Neural crest cell (in vitro differentiated cells): ENCODE results near the gene HMGB3. TPM values are rescaled to one million over a fixed set of nuclear protein-coding genes. Genes with fewer than 3 reads are reported as not detected.
"Not testable (repeated sequence)": the region's sequence is repeated elsewhere in the genome, so short reads cannot be mapped to it uniquely, and the experiment has no call there.

ENCODE experiments used
- DNase-seq: peaks from one replicate; pipeline ENCODE4 v3.0.0; 2021; ENCODE audit warnings: low read depth, mixed read lengths, low spot score
- H3K27ac Mint-ChIP-seq: one replicate; pipeline ENCODE4 v1.8.0; 2021; ENCODE audit warnings: mild to moderate bottlenecking, mixed read lengths; ENCODE audit not compliant: unreplicated experiment
- H3K27me3 Mint-ChIP-seq: 2 replicates; pipeline ENCODE4 v1.8.0; 2021; ENCODE audit warnings: low read depth, mild to moderate bottlenecking, mixed read lengths
- H3K36me3 Mint-ChIP-seq: 2 replicates; pipeline ENCODE4 v1.8.0; 2021; ENCODE audit warnings: low read depth, mild to moderate bottlenecking, mixed read lengths
- H3K4me1 Mint-ChIP-seq: 2 replicates; pipeline ENCODE4 v1.8.0; 2021; ENCODE audit warnings: mixed read lengths
- H3K4me3 Mint-ChIP-seq: one replicate; pipeline ENCODE4 v1.8.0; 2021; ENCODE audit warnings: mild to moderate bottlenecking, mixed read lengths
- H3K9me3 Mint-ChIP-seq: 2 replicates; pipeline ENCODE4 v1.8.0; 2021; ENCODE audit warnings: mixed read lengths
- CTCF ChIP-seq: fragments of 200-600 bp; sonication (generic); conservative IDR thresholded peaks from 2 replicates; pipeline ENCODE4 v1.5.0; 2021; ENCODE audit warnings: antibody characterized with exemption, mild to moderate bottlenecking
- total RNA-seq: library from RNA; stranded (reverse); gene quantifications from 2 replicates; pipeline ENCODE4 v1.2.1, GENCODE V29; 2021

HMGB3 gene
- total RNA-seq, 1 donor from 2014 or later: 275 TPM

GRCh38 chrX:150984169-150984824 lies 1.2 kb downstream of the HMGB3 start:
- Mint-ChIP-seq H3K9me3 (no peaks in the 10 kb centered on the region), H3K4me1 (peaks cover 14% of the 10 kb centered on the region), H3K27me3 (peaks cover 9% of the 10 kb centered on the region), H3K36me3 (peaks cover 23% of the 10 kb centered on the region), H3K27ac (peak overlapping the region; percentile 91), H3K4me3 (peak overlapping the region; percentile 91)
- TF ChIP-seq CTCF: no peak
- DNase-seq: no peak

- not testable (repeated sequence) for H3K4me3 Mint-ChIP-seq, H3K27me3 Mint-ChIP-seq, H3K9me3 Mint-ChIP-seq, DNase-seq, H3K27ac Mint-ChIP-seq
- Mint-ChIP-seq H3K4me1 (peaks cover 14% of the 10 kb centered on the region), H3K36me3 (peaks cover 31% of the 10 kb centered on the region)
Measured at GRCh38 chrX:150987687-150988086, 4.6 kb downstream of the HMGB3 start.

GRCh38 chrX:150989420-150989819 lies 6.3 kb downstream of the HMGB3 start:
- Mint-ChIP-seq H3K9me3 (no peaks in the 10 kb centered on the region), H3K27ac (no peak overlapping the region), H3K4me3 (peak overlapping the region; percentile 64), H3K36me3 (peaks cover 31% of the 10 kb centered on the region), H3K27me3 (peaks cover 4% of the 10 kb centered on the region), H3K4me1 (peaks cover 14% of the 10 kb centered on the region)
- TF ChIP-seq CTCF: no peak
- DNase-seq: no peak

- H3K27me3 Mint-ChIP-seq: no peaks in the 10 kb centered on the region
- no peaks in the 10 kb centered on the region for H3K9me3 Mint-ChIP-seq
- DNase-seq: no peak
- no peak overlapping the region for H3K27ac Mint-ChIP-seq
- peaks cover 21% of the 10 kb centered on the region for H3K36me3 Mint-ChIP-seq
- H3K4me3 Mint-ChIP-seq: no peak overlapping the region
- peaks cover 2% of the 10 kb centered on the region for H3K4me1 Mint-ChIP-seq
- no peak for TF ChIP-seq CTCF
Measured at GRCh38 chrX:150990910-150991309, 7.8 kb downstream of the HMGB3 start.

- no peak for TF ChIP-seq CTCF
Measured at GRCh38 chrX:151000861-151001331, 17.8 kb downstream of the HMGB3 start.

GRCh38 chrX:151004085-151004484 lies 20.9 kb downstream of the HMGB3 start:
- DNase-seq: no peak
- no peak for TF ChIP-seq CTCF
- Mint-ChIP-seq H3K27ac (no peak overlapping the region), H3K36me3 (no peaks in the 10 kb centered on the region), H3K4me3 (no peak overlapping the region), H3K27me3 (no peaks in the 10 kb centered on the region), H3K9me3 (peaks cover 3% of the 10 kb centered on the region), H3K4me1 (no peaks in the 10 kb centered on the region)

More at GRCh38 chrX:151000861-151001331, 17.8 kb downstream of the HMGB3 start:
- Mint-ChIP-seq H3K27me3 (no peaks in the 10 kb centered on the region), H3K4me1 (no peaks in the 10 kb centered on the region), H3K4me3 (no peak overlapping the region), H3K27ac (no peak overlapping the region), H3K9me3 (peaks cover 2% of the 10 kb centered on the region), H3K36me3 (no peaks in the 10 kb centered on the region)
- no peak for DNase-seq
